ENCODE results near the gene ARHGAP26.

ARHGAP26 gene

GRCh38 chr5:143254819-143255218 is 484.6 kb downstream of the ARHGAP26 start:
- Histone ChIP-seq H3K27ac (ENCODE audit: low read depth in 2 of 2, low read length in 2 of 2) (no peak overlapping the region), H3K4me3 (ENCODE audit: low read length in 2 of 2) (no peak overlapping the region), H3K4me1 (ENCODE audit: control insufficient read depth in 2 of 2, insufficient read depth in 2 of 2, low read length in 2 of 2) (no peaks in the 10 kb centered on the region), H3K9me3 (ENCODE audit: control insufficient read depth in 2 of 2, low read length in 2 of 2) (no peaks in the 10 kb centered on the region), H3K9ac (ENCODE audit: low read depth in 1 of 2, low read length in 2 of 2) (no peak overlapping the region), H3K27me3 (ENCODE audit: control insufficient read depth in 2 of 2, insufficient read depth in 2 of 2, low read length in 2 of 2) (no peaks in the 10 kb centered on the region), H3K36me3 (ENCODE audit: control insufficient read depth in 2 of 2, insufficient read depth in 2 of 2, low read length in 2 of 2) (no peaks in the 10 kb centered on the region)

GRCh38 chr5:143258559-143259253 is 488.5 kb downstream of the ARHGAP26 start:
- no peak overlapping the region for H3K27ac ChIP-seq (ENCODE audit: low read depth in 2 of 2, low read length in 2 of 2)
- no peaks in the 10 kb centered on the region for H3K27me3 ChIP-seq (ENCODE audit: control insufficient read depth in 2 of 2, insufficient read depth in 2 of 2, low read length in 2 of 2)
- no peak overlapping the region for H3K4me3 ChIP-seq (ENCODE audit: low read length in 2 of 2)
- no peaks in the 10 kb centered on the region for H3K36me3 ChIP-seq (ENCODE audit: control insufficient read depth in 2 of 2, insufficient read depth in 2 of 2, low read length in 2 of 2)
- no peak overlapping the region for H3K9ac ChIP-seq (ENCODE audit: low read depth in 1 of 2, low read length in 2 of 2)
- H3K9me3 ChIP-seq (ENCODE audit: control insufficient read depth in 2 of 2, low read length in 2 of 2), result no peaks in the 10 kb centered on the region
- H3K4me1 ChIP-seq (ENCODE audit: control insufficient read depth in 2 of 2, insufficient read depth in 2 of 2, low read length in 2 of 2), result no peaks in the 10 kb centered on the region

GRCh38 chr5:143259254-143259605 is 489.1 kb downstream of the ARHGAP26 start:
- H3K27me3 ChIP-seq (ENCODE audit: control insufficient read depth in 2 of 2, insufficient read depth in 2 of 2, low read length in 2 of 2), result no peaks in the 10 kb centered on the region
- H3K9ac ChIP-seq (ENCODE audit: low read depth in 1 of 2, low read length in 2 of 2), result no peak overlapping the region
- H3K4me1 ChIP-seq (ENCODE audit: control insufficient read depth in 2 of 2, insufficient read depth in 2 of 2, low read length in 2 of 2), result no peaks in the 10 kb centered on the region
- H3K4me3 ChIP-seq (ENCODE audit: low read length in 2 of 2), result no peak overlapping the region
- no peak overlapping the region for H3K27ac ChIP-seq (ENCODE audit: low read depth in 2 of 2, low read length in 2 of 2)
- H3K9me3 ChIP-seq (ENCODE audit: control insufficient read depth in 2 of 2, low read length in 2 of 2), result no peaks in the 10 kb centered on the region
- H3K36me3 ChIP-seq (ENCODE audit: control insufficient read depth in 2 of 2, insufficient read depth in 2 of 2, low read length in 2 of 2), result no peaks in the 10 kb centered on the region

GRCh38 chr5:143261748-143262392 is 491.7 kb downstream of the ARHGAP26 start:
- no peaks in the 10 kb centered on the region for H3K4me1 ChIP-seq (ENCODE audit: control insufficient read depth in 2 of 2, insufficient read depth in 2 of 2, low read length in 2 of 2)
- no peaks in the 10 kb centered on the region for H3K9me3 ChIP-seq (ENCODE audit: control insufficient read depth in 2 of 2, low read length in 2 of 2)
- no peak overlapping the region for H3K9ac ChIP-seq (ENCODE audit: low read depth in 1 of 2, low read length in 2 of 2)
- H3K4me3 ChIP-seq (ENCODE audit: low read length in 2 of 2), result no peak overlapping the region
- no peaks in the 10 kb centered on the region for H3K36me3 ChIP-seq (ENCODE audit: control insufficient read depth in 2 of 2, insufficient read depth in 2 of 2, low read length in 2 of 2)
- no peak overlapping the region for H3K27ac ChIP-seq (ENCODE audit: low read depth in 2 of 2, low read length in 2 of 2)
- no peaks in the 10 kb centered on the region for H3K27me3 ChIP-seq (ENCODE audit: control insufficient read depth in 2 of 2, insufficient read depth in 2 of 2, low read length in 2 of 2)

- Histone ChIP-seq H3K9ac (ENCODE audit: low read depth in 1 of 2, low read length in 2 of 2) (no peak overlapping the region), H3K27me3 (ENCODE audit: control insufficient read depth in 2 of 2, insufficient read depth in 2 of 2, low read length in 2 of 2) (no peaks in the 10 kb centered on the region), H3K36me3 (ENCODE audit: control insufficient read depth in 2 of 2, insufficient read depth in 2 of 2, low read length in 2 of 2) (no peaks in the 10 kb centered on the region), H3K4me3 (ENCODE audit: low read length in 2 of 2) (no peak overlapping the region), H3K4me1 (ENCODE audit: control insufficient read depth in 2 of 2, insufficient read depth in 2 of 2, low read length in 2 of 2) (no peaks in the 10 kb centered on the region), H3K9me3 (ENCODE audit: control insufficient read depth in 2 of 2, low read length in 2 of 2) (peaks cover 0 to 2% of the 10 kb centered on the region in 2 donors), H3K27ac (ENCODE audit: low read depth in 2 of 2, low read length in 2 of 2) (no peak overlapping the region)
These were observed 492.4 kb downstream of the ARHGAP26 start for GRCh38 chr5:143262393-143263174.

- Histone ChIP-seq H3K4me3 (ENCODE audit: low read length in 2 of 2) (no peak overlapping the region), H3K4me1 (ENCODE audit: control insufficient read depth in 2 of 2, insufficient read depth in 2 of 2, low read length in 2 of 2) (no peaks in the 10 kb centered on the region), H3K27me3 (ENCODE audit: control insufficient read depth in 2 of 2, insufficient read depth in 2 of 2, low read length in 2 of 2) (no peaks in the 10 kb centered on the region), H3K36me3 (ENCODE audit: control insufficient read depth in 2 of 2, insufficient read depth in 2 of 2, low read length in 2 of 2) (no peaks in the 10 kb centered on the region), H3K9me3 (ENCODE audit: control insufficient read depth in 2 of 2, low read length in 2 of 2) (peaks cover 0 to 3% of the 10 kb centered on the region in 2 donors), H3K27ac (ENCODE audit: low read depth in 2 of 2, low read length in 2 of 2) (no peak overlapping the region), H3K9ac (ENCODE audit: low read depth in 1 of 2, low read length in 2 of 2) (no peak overlapping the region)
These were observed 493.2 kb downstream of the ARHGAP26 start for GRCh38 chr5:143263272-143263810.

GRCh38 chr5:143265995-143266394 is 495.8 kb downstream of the ARHGAP26 start:
- Histone ChIP-seq H3K4me3 (ENCODE audit: low read length in 2 of 2) (no peak overlapping the region), H3K9me3 (ENCODE audit: control insufficient read depth in 2 of 2, low read length in 2 of 2) (peaks cover 0 to 3% of the 10 kb centered on the region in 2 donors), H3K36me3 (ENCODE audit: control insufficient read depth in 2 of 2, insufficient read depth in 2 of 2, low read length in 2 of 2) (no peaks in the 10 kb centered on the region), H3K27me3 (ENCODE audit: control insufficient read depth in 2 of 2, insufficient read depth in 2 of 2, low read length in 2 of 2) (no peaks in the 10 kb centered on the region), H3K4me1 (ENCODE audit: control insufficient read depth in 2 of 2, insufficient read depth in 2 of 2, low read length in 2 of 2) (no peaks in the 10 kb centered on the region), H3K9ac (ENCODE audit: low read depth in 1 of 2, low read length in 2 of 2) (no peak overlapping the region), H3K27ac (ENCODE audit: low read depth in 2 of 2, low read length in 2 of 2) (no peak overlapping the region)

GRCh38 chr5:143267186-143267585 is 497.0 kb downstream of the ARHGAP26 start:
- no peaks in the 10 kb centered on the region for H3K27me3 ChIP-seq (ENCODE audit: control insufficient read depth in 2 of 2, insufficient read depth in 2 of 2, low read length in 2 of 2)
- no peak overlapping the region for H3K9ac ChIP-seq (ENCODE audit: low read depth in 1 of 2, low read length in 2 of 2)
- H3K4me1 ChIP-seq (ENCODE audit: control insufficient read depth in 2 of 2, insufficient read depth in 2 of 2, low read length in 2 of 2), result no peaks in the 10 kb centered on the region
- H3K27ac ChIP-seq (ENCODE audit: low read depth in 2 of 2, low read length in 2 of 2), result no peak overlapping the region
- no peaks in the 10 kb centered on the region for H3K36me3 ChIP-seq (ENCODE audit: control insufficient read depth in 2 of 2, insufficient read depth in 2 of 2, low read length in 2 of 2)
- H3K4me3 ChIP-seq (ENCODE audit: low read length in 2 of 2), result no peak overlapping the region
- peaks cover 0 to 3% of the 10 kb centered on the region in 2 donors for H3K9me3 ChIP-seq (ENCODE audit: control insufficient read depth in 2 of 2, low read length in 2 of 2)

GRCh38 chr5:143268388-143268787 is 498.2 kb downstream of the ARHGAP26 start:
- no peaks in the 10 kb centered on the region for H3K4me1 ChIP-seq (ENCODE audit: control insufficient read depth in 2 of 2, insufficient read depth in 2 of 2, low read length in 2 of 2)
- H3K9me3 ChIP-seq (ENCODE audit: control insufficient read depth in 2 of 2, low read length in 2 of 2), result peaks cover 0 to 3% of the 10 kb centered on the region in 2 donors
- H3K36me3 ChIP-seq (ENCODE audit: control insufficient read depth in 2 of 2, insufficient read depth in 2 of 2, low read length in 2 of 2), result no peaks in the 10 kb centered on the region
- H3K4me3 ChIP-seq (ENCODE audit: low read length in 2 of 2), result no peak overlapping the region
- H3K9ac ChIP-seq (ENCODE audit: low read depth in 1 of 2, low read length in 2 of 2), result no peak overlapping the region
- no peaks in the 10 kb centered on the region for H3K27me3 ChIP-seq (ENCODE audit: control insufficient read depth in 2 of 2, insufficient read depth in 2 of 2, low read length in 2 of 2)
- no peak overlapping the region for H3K27ac ChIP-seq (ENCODE audit: low read depth in 2 of 2, low read length in 2 of 2)

- peaks cover 0 to 3% of the 10 kb centered on the region in 2 donors for H3K9me3 ChIP-seq (ENCODE audit: control insufficient read depth in 2 of 2, low read length in 2 of 2)
- H3K36me3 ChIP-seq (ENCODE audit: control insufficient read depth in 2 of 2, insufficient read depth in 2 of 2, low read length in 2 of 2), result no peaks in the 10 kb centered on the region
- H3K4me3 ChIP-seq (ENCODE audit: low read length in 2 of 2), result no peak overlapping the region
- H3K27ac ChIP-seq (ENCODE audit: low read depth in 2 of 2, low read length in 2 of 2), result no peak overlapping the region
- no peak overlapping the region for H3K9ac ChIP-seq (ENCODE audit: low read depth in 1 of 2, low read length in 2 of 2)
- H3K4me1 ChIP-seq (ENCODE audit: control insufficient read depth in 2 of 2, insufficient read depth in 2 of 2, low read length in 2 of 2), result no peaks in the 10 kb centered on the region
- no peaks in the 10 kb centered on the region for H3K27me3 ChIP-seq (ENCODE audit: control insufficient read depth in 2 of 2, insufficient read depth in 2 of 2, low read length in 2 of 2)
These were observed 501.3 kb downstream of the ARHGAP26 start for GRCh38 chr5:143271431-143271830.

Measured in mucosa of rectum (tissue), 2 donors.